SK-N-SH (cell line): ENCODE measurements around the gene DNASE1L3.

Source experiments
- RAD21 ChIP-seq: IDR thresholded peaks from 2 replicates; pipeline ENCODE4 v1.6.1; 2012; ENCODE audit warnings: mild to moderate bottlenecking, low read length
- RFX5 ChIP-seq: IDR thresholded peaks from 2 replicates; pipeline ENCODE4 v1.6.1; 2012; ENCODE audit warnings: mild to moderate bottlenecking, improper control_type of control experiment, low read length
- TAF1 ChIP-seq: IDR thresholded peaks from 2 replicates; pipeline ENCODE4 v1.6.1; 2012; ENCODE audit warnings: low read depth, mild to moderate bottlenecking, low read length, moderate library complexity, borderline replicate concordance
- YY1 ChIP-seq: IDR thresholded peaks from 2 replicates; pipeline ENCODE4 v1.4.0; 2012; ENCODE audit warnings: low read depth, mild to moderate bottlenecking
- TF ChIP-seq, protein P1 (sequence below): fragments of 200-600 bp; sonication (generic); IDR thresholded peaks from 2 replicates; pipeline ENCODE4 v1.6.1; 2017; ENCODE audit warnings: antibody characterized with exemption, mild to moderate bottlenecking, moderate library complexity

- TF ChIP-seq YY1 (no peak), TAF1 (no peak), RAD21 (no peak), RFX5 (no peak)
- TF ChIP-seq, protein P1, sequence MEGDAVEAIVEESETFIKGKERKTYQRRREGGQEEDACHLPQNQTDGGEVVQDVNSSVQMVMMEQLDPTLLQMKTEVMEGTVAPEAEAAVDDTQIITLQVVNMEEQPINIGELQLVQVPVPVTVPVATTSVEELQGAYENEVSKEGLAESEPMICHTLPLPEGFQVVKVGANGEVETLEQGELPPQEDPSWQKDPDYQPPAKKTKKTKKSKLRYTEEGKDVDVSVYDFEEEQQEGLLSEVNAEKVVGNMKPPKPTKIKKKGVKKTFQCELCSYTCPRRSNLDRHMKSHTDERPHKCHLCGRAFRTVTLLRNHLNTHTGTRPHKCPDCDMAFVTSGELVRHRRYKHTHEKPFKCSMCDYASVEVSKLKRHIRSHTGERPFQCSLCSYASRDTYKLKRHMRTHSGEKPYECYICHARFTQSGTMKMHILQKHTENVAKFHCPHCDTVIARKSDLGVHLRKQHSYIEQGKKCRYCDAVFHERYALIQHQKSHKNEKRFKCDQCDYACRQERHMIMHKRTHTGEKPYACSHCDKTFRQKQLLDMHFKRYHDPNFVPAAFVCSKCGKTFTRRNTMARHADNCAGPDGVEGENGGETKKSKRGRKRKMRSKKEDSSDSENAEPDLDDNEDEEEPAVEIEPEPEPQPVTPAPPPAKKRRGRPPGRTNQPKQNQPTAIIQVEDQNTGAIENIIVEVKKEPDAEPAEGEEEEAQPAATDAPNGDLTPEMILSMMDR: no peak
Observed at GRCh38 chr3:58188173-58188564, 22.6 kb downstream of the DNASE1L3 start.
